Measurements from ENCODE around the gene SRGAP3.

- TF ChIP-seq CTCF (IDR thresholded peaks at IDR 0.05) (no peak), POLR2A (IDR thresholded peaks at IDR 0.05) (no peak)
Observed at GRCh38 chr3:9211155-9211950, 38.1 kb downstream of the SRGAP3 start.

Data from uterus (tissue), 2 donors.